Colon (tissue), 2 donors: ENCODE data around the gene IFT74.
"Not testable (repeated sequence)": the region's sequence is repeated elsewhere in the genome, so short reads cannot be mapped to it uniquely, and the experiment has no call there.

Experiments used
- FAIRE-seq: peaks from 2 replicates; lab custom pipeline; 2012; peaks lifted over from hg19 to GRCh38; lab: Jason Lieb, UNC
- donor health status: control.
- donor health status: control.

The IFT74 gene

DNA sequence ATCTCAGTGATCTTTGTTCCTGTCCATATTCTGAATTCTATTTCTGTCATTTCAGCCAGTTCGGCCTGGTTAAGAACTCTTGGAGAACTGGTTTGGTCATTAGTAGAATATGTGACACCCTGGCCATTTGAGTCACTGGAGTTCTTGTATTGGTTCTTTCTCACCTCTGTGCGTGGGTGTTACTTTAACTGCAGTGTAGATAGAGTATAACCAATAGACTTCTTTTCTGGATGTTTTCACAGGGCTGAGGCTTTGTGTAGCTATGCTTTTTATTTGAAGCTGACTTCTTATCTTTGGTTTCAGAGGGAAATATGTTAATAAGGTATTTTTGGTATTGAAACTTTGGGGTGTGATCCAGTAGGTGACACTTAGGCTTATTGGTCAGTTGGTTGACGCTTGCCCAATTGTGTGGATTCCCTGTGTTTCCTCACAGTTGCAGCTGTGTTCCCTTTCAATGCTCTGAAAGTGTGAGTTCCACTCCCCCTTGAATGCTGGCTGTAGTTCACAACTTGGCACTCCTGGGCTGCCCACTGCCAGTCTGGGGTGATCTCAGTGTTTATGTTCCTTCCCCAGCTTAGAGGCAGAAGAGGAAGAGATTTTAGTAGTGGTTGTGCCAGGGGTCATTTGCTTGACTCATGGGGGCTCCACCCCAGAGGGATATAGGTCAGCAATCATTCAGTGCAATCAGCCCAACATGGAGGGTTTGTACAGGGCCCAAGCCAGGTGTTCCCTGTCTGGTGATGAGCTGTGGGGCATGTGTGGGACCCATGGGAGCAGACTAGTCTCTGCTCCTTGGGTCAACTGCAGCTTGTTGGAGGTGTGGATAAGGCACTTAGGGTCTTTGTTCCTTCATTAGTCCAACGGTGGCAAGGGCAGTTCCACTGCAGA is 117.9 kb downstream of the IFT74 start:
- no peak for FAIRE-seq

DNA sequence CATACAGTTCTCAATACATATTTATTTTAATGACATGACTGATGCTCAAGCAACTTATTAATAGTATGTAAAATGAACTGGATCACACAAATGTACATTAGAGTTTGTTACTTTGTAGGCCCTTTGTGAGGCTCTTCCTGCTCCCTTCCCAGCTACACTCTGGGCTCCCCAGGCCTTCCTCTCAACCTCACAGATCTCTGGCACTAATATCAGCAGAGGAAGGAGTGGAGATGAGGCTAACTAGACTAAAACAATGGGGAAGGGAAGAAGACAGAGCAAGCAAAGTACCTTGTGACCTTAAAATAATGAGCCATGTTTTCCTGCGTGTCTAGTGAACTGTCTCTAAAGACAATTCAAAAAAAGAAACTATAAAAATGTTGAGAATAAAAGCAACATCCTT is 122.5 kb downstream of the IFT74 start:
- FAIRE-seq = no peak

- no peak for FAIRE-seq
Observed at GRCh38 chr9:27085456-27085855, 129.2 kb downstream of the IFT74 start.

DNA sequence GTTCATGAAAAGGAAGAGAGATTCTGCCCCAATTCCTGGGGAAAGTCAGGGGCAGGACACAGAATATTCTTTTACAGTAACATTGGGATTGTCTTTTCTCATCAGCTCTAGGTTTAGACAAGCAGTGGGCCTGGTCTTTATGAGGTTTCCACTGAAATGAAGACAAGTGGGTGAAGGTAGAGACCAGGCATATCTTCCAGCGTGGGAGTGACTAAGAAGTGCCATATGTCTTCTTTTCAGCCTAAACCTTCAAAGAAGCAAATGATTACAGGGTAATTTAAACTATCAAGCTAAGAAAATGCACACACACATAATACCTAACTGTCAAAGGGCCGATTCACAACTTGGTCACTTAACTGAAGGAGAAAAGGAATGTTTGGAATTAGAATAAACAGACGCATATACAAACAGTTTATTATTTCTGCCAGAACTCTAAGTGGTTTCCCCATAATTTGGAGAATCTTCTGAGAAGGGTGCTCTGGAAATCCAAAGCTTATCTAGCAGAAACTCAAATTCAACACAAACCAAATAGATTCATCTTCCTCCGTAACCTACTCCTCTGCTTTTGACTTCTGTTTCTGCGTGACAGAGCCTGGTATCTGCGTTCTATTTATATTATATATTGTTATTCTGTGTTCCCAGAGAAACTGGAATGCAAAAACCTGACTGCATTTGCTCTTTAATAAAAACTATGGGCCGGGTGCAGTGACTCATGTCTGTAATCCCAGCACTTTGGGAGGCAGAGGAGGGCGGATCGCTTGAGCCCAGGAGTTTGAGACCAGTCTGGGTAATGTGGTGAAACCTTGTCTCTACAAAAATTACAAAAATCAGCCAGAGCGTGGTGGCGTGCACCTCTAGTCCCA is 130.8 kb downstream of the IFT74 start:
- no peak for FAIRE-seq

GRCh38 chr9:27088981-27089380 is 132.8 kb downstream of the IFT74 start:
- FAIRE-seq = no peak

DNA sequence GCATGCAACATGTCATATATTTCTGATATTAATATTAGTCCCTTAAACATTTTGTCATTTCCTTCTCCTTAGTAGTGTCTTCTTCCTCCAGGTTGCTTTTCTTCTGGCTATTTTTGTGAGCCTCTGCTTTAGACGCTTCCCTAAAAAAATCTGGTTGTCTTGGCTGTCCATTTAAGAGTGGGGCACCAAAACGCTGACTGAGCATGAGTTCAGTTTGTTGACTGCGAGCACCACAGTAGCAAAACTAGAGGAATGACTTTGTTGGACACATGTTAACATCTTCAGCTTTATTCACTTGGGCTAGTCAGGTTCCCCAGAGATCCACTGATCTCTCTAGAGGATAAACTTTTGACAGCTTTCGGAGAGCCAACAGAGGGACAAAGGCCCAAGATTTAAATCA is 133.5 kb downstream of the IFT74 start:
- no peak for FAIRE-seq

GRCh38 chr9:27090231-27090630 is 134.0 kb downstream of the IFT74 start:
- FAIRE-seq = no peak

DNA sequence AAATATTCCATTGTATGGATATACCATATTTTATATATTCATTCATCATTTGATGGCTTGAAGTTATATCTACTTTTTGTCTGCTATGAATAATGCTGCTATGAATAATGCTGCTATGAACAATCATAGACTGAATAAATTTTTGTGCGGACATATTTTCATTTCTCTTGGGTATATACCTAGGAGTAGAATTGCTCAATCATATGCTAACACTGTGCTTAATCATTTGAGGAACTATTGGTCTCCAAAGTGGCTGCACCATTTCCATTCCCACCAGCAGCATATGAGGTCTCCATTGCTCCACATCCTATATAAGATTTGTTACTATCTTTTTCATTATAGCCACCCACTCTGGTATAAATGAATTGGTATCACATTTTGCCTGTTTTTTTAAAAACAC is 134.5 kb downstream of the IFT74 start:
- FAIRE-seq = no peak

DNA sequence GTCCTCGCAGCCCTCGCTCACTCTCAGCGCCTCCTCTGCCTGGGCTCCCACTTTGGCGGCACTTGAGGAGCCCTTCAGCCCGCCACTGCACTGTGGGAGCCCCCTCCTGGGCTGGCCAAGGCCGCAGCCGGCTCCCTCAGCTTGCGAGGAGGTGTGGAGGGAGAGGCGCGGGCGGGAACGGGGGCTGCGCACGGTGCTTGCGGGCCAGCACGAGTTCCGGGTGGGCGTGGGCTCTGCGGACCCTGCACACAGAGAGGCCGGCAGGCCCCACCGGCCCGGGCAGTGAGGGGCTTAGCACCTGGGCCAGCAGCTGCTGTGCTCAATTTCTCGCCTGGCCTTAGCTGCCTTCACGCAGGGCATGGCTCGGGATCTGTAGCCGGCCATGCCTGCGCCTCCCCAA is 136.3 kb downstream of the IFT74 start:
- not testable (repeated sequence) for FAIRE-seq

GRCh38 chr9:27093384-27094067 is 137.3 kb downstream of the IFT74 start:
- not testable (repeated sequence) for FAIRE-seq

DNA sequence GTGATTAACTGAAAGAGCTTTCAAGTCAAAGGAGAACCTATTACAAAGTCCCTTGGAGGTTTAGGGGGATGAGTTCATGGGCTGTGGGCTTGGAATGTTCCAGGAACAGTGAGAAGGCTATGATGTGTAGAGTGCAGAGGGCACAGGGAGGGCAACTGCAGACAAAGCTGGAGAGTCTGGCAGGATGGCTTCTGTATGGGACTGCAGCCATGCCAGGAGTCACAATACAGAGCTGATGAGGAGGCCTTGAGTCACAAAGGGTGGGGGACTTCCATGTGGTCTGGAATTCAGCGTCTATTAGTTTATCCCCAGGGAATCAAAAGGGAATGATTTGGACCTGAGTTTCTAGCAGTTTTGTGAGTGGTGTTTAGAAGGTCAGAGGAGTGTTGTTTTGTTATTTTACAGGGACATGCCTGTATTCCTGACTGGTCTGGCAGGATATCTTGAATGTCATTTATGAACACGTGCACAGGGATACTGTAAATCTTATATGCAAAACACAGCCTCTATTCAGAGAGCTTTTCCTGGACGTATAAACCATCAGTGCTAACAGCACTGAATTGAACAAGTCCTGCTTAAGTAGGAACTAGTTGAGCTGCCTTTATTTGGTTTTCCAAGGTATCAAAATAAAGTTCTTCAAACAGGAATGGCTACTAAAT is 138.6 kb downstream of the IFT74 start:
- no peak for FAIRE-seq

DNA sequence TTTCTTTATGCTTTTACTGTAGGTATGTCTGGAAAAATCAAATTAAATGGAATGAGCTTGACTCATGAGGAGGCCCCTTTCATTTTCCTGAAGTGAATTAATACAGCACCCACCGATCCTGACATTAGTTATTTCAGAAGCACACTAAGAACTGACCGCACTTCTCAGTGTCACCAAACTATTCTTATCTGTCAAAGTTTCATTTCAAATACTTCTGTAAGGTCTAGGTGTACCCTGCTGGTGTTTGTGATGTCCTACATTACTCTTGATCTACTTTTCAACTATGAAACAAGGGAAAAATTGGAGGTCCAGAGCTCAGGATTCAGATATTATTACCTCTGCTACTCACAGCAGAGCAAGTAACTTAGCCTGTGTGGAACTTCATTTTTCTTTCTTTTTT is 151.0 kb downstream of the IFT74 start:
- no peak for FAIRE-seq

- FAIRE-seq = no peak
Observed at GRCh38 chr9:27108981-27109541, 152.8 kb downstream of the IFT74 start, which contains the start of gene TEK. Gene TEK (plus strand): TSS chr9:27109225. CDS start chr9:27109591, 366 bp downstream.

DNA sequence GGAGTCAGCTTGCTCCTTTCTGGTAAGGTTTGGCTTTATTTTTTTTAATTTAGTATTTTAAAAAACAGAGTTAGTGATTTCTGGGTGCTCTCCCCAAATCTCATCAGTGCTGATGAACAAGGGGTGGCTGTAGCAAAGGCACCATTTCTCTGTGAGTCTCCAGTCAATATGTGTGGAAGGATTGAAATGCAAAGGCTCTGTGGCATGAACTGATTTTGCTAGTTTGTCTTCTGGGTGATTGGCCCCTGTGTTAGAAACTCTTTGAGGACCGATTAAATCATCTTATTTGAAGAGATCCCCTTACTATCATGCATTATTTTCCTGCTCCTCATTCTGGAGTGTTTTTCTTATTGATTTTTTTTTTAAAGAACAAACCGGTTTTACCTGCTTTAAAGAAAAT is 153.4 kb downstream of the IFT74 start:
- no peak for FAIRE-seq

- no peak for FAIRE-seq
Observed at GRCh38 chr9:27110181-27110580, 154.0 kb downstream of the IFT74 start.

GRCh38 chr9:27112235-27112634 is 156.0 kb downstream of the IFT74 start:
- no peak for FAIRE-seq
